ENCODE results near the gene HMGN1. TPM values are rescaled to one million over a fixed set of nuclear protein-coding genes. Genes with fewer than 3 reads are reported as not detected.

The HMGN1 gene
- total and polyA plus RNA-seq, 8 donors: 161 to 700 (median 674) TPM

- Histone ChIP-seq H3K4me3 (no peak overlapping the region), H3K4me1 (peaks cover 0 to 13% of the 10 kb centered on the region in 2 donors), H3K9me3 (no peaks in the 10 kb centered on the region), H3K27ac (no peak overlapping the region), H3K27me3 (no peaks in the 10 kb centered on the region), H3K36me3 (no peaks in the 10 kb centered on the region)
- DNase-seq: no peak
- no peak for ATAC-seq
- intact Hi-C loops (cut with DNase I): no loop called here
- TF ChIP-seq, protein P1, sequence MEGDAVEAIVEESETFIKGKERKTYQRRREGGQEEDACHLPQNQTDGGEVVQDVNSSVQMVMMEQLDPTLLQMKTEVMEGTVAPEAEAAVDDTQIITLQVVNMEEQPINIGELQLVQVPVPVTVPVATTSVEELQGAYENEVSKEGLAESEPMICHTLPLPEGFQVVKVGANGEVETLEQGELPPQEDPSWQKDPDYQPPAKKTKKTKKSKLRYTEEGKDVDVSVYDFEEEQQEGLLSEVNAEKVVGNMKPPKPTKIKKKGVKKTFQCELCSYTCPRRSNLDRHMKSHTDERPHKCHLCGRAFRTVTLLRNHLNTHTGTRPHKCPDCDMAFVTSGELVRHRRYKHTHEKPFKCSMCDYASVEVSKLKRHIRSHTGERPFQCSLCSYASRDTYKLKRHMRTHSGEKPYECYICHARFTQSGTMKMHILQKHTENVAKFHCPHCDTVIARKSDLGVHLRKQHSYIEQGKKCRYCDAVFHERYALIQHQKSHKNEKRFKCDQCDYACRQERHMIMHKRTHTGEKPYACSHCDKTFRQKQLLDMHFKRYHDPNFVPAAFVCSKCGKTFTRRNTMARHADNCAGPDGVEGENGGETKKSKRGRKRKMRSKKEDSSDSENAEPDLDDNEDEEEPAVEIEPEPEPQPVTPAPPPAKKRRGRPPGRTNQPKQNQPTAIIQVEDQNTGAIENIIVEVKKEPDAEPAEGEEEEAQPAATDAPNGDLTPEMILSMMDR (IDR thresholded peaks at IDR 0.05): no peak
These were observed 18.9 kb upstream of the HMGN1 start for GRCh38 chr21:39367783-39368182.

DNA sequence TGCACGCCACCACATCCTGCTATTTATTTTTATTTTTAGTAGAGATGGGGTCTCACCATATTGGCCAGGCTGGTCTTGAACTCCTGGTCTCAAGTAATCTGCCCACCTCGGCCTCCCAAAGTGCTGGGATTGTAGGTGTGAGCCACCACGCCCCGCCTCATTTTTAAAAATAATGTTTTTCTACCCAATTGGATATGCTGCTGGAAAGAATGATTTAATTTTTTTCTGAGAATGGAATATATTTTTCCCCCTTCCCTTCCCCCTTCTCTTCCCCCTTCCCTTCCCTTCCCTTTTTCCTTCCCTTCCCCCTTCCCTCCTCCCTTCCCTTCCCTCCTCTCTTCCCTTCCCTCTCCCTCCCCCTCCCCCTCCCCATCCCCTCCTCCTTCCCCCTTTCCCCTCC, 17.7 kb upstream of the HMGN1 start:
- Histone ChIP-seq H3K9me3 (no peaks in the 10 kb centered on the region), H3K4me1 (peaks cover 0 to 13% of the 10 kb centered on the region in 2 donors), H3K4me3 (no peak overlapping the region), H3K36me3 (no peaks in the 10 kb centered on the region), H3K27me3 (no peaks in the 10 kb centered on the region), H3K27ac (no peak overlapping the region)
- TF ChIP-seq, protein P1 (IDR thresholded peaks at IDR 0.05): no peak
- no peak for DNase-seq
- intact Hi-C loops (cut with DNase I): no loop called here
- ATAC-seq: no peak

GRCh38 chr21:39364949-39365348, 16.1 kb upstream of the HMGN1 start:
- no peak for ATAC-seq
- TF ChIP-seq, protein P1 (IDR thresholded peaks at IDR 0.05): no peak
- intact Hi-C loops (cut with DNase I): no loop called here

DNA sequence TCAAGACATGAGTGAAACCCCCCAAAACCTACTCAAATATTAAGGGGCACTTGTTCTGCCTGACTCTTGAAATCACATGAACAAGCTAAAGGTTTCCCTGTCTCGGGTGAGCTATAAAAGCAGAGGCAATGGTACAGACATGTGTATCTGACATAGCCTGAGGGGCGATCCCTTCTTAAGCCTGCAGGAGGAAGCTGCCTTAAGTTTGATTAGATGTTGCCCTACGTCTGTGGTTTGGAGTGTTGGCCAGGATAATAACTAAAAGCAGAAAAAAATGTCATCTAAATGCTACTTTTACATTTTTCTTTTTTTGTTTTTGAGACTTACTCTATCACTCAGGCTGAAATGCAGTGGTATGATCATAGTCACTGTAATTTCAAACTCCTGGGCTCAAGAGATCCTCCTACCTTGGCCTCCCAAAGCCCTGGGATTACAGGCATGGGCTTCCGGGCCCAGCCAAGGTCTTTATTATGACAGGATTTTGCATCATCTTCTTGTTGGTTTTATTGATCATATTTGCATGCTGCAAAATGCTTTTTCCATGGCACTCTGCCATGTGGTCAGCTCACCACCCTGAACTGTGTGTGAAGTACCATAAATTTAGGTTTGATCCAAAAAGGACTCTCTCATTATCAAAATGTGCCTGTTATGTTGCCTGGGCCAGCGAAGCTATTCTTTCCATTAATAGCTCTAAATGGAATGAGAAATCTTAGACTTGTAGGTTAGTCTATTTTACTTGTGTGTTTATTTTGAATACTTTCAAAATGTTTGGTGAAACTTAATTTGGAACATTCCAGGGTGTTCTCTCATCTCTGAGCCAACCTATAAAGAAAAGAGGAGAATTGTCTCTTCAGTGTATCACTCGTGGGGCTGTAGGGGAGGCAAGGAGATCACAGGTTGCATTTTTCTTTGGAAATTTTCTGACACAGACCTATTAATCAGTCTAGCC, 15.0 kb upstream of the HMGN1 start:
- DNase-seq: no peak
- H3K9me3 ChIP-seq: no peaks in the 10 kb centered on the region
- H3K4me1 ChIP-seq: no peaks in the 10 kb centered on the region
- TF ChIP-seq, protein P1 (IDR thresholded peaks at IDR 0.05): no peak
- H3K27me3 ChIP-seq: no peaks in the 10 kb centered on the region
- no peaks in the 10 kb centered on the region for H3K36me3 ChIP-seq
- no peak overlapping the region for H3K27ac ChIP-seq
- ATAC-seq: no peak
- no peak overlapping the region for H3K4me3 ChIP-seq
- intact Hi-C loops (cut with DNase I): no loop called here

More at GRCh38 chr21:39364949-39365348, 16.1 kb upstream of the HMGN1 start:
- H3K27ac ChIP-seq: no peak overlapping the region
- no peak for DNase-seq
- H3K9me3 ChIP-seq: no peaks in the 10 kb centered on the region
- H3K4me1 ChIP-seq: peaks cover 0 to 2% of the 10 kb centered on the region in 2 donors
- H3K36me3 ChIP-seq: no peaks in the 10 kb centered on the region
- H3K4me3 ChIP-seq: no peak overlapping the region
- no peaks in the 10 kb centered on the region for H3K27me3 ChIP-seq

GRCh38 chr21:39362733-39363132, 13.8 kb upstream of the HMGN1 start:
- H3K4me1 ChIP-seq: no peaks in the 10 kb centered on the region
- intact Hi-C loops (cut with DNase I): no loop called here
- TF ChIP-seq, protein P1 (IDR thresholded peaks at IDR 0.05): no peak
- H3K9me3 ChIP-seq: no peaks in the 10 kb centered on the region
- H3K36me3 ChIP-seq: no peaks in the 10 kb centered on the region
- DNase-seq (no peak), ATAC-seq (no peak)
- H3K27ac ChIP-seq: peak overlapping the region in 1 of 2 donors; percentile 28
- no peak overlapping the region for H3K4me3 ChIP-seq
- H3K27me3 ChIP-seq: no peaks in the 10 kb centered on the region
